ENCODE data around the gene PLEKHG4B. TPM values are rescaled to one million over a fixed set of nuclear protein-coding genes. Genes with fewer than 3 reads are reported as not detected.
"Not testable (repeated sequence)": the region's sequence is repeated elsewhere in the genome, so short reads cannot be mapped to it uniquely, and the experiment has no call there.

The PLEKHG4B gene
- polyA plus RNA-seq, 5 donors: 10.7 to 16.9 (median 15.4) TPM

DNA sequence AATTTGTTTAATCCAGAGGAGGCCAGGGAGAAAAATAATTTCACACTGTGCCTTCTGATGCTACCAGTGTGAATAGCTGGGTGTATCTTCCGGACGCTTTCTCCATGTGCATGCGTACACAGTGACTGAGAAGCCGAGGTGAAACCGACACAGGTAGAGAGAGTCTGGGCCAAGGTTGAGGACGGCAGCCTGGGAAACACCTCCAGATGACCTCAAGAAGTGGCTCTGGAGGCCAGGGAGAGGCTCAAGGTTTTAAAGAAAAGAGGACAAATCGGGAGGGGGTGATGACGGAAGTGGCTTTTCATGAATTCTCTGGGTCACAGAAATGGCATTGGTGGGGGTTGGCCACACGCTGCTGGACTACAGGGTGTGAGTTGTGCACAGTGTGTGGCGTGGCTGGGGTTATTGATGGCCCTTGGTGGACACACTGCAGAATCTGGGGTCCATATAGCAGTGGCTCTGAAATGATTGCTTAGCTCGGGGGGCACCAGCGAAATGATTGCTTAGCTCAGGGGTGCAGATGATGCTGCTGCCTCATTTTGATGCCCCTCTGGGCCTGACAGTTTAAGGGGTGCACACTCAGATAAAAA is 65.3 kb downstream of the PLEKHG4B start:
- no peak for DNase-seq

DNA sequence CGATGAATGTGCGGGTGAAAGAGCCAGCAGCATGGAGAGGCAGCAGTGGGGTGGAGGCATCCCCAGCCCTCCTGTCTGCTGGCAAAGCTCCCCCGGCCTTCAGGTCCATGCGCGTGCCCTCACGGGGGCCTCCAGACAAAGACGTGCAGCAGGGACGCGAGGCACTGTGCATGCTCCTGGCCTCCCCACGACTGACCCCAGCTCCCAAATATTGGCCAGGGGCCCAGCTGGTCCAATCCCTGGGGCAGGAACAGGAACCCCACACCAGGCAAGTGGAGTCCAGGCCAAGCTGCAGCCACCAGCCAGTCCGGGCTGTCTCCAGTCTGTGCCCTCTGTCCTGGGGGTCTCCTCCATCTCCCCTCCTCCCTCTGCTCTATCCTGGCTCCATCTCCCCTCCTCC is 65.8 kb downstream of the PLEKHG4B start:
- DNase-seq: no peak

DNA sequence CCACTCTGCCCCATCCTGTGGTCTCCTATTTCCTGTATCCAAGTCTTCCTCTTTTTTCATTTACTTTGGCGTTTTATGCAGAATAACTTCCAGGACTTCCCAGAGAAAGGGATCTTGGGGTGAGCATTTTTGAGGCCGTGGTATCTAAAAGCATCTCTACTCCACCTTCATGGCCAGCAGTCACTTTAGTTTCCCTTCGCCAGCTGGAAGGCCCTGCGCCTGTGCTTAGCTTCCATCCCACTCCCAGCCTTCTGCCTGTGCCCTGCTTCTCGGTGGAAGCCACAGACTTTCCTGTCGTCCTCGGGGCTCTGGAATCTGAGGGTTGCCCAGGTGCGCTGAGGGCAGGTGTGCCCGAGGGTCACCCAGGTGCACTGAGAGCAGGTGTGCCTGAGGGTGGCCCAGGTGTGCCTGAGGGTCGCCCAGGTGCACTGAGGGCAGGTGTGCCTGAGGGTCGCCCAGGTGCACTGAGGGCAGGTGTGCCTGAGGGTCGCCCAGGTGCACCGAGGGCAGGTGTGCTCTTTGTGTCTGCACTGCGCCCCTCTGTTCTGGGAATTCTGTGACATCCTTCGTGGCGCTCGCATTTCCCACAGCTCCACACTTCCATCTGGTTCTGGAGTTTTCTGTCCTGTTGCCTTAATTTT is 67.0 kb downstream of the PLEKHG4B start:
- DNase-seq: no peak

DNA sequence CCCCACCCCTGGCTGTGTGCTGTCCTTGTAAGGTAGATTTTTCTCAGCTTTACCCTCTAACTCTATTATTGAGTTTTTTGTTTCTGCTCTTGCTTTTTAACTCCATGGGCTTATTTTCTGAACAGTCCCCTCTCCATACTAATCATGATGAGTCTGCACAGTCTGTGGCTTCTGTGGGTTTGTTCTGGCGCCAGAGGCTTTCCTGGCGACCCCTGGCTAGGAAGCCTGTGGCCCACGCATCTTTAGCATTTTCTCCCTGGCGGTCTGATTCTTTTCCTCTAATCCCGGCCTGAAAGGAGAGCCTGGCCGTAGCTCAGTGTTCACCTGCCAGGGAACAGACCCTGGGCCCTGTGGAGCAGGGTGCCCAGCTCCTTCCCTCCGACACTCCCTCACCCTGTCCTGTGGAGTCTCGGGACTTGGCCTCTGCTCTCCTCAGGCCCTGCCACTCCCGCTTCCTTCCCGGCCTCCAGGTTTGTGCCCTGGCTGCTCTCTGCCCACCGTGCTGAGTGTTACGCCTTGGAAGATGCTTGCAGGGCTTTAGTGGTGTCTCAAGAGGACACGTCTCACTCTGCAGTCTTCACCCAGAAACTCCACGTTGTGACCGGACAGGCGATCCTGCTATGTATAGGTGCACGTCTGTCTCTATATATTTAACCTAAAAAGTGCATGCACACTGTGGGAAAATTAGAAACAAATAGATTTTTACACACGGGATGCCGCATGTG is 67.6 kb downstream of the PLEKHG4B start:
- DNase-seq: no peak

DNA sequence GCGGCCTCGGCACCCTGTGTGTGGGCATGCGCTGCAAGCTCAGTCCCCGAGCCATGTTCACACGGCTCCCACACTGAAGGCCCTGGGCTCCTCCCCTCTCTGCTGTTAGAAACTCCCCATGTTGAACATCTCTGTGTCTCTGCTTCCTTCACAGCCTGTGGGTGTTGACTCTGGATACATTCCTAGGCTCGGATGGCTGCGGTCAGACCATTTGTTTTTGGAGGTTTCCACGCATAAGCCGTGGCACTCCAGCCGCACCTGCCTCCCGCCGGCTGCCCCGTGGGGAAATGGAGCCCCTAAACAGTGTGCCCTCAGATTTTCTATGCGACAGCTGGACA is 68.2 kb downstream of the PLEKHG4B start:
- no peak for DNase-seq

DNA sequence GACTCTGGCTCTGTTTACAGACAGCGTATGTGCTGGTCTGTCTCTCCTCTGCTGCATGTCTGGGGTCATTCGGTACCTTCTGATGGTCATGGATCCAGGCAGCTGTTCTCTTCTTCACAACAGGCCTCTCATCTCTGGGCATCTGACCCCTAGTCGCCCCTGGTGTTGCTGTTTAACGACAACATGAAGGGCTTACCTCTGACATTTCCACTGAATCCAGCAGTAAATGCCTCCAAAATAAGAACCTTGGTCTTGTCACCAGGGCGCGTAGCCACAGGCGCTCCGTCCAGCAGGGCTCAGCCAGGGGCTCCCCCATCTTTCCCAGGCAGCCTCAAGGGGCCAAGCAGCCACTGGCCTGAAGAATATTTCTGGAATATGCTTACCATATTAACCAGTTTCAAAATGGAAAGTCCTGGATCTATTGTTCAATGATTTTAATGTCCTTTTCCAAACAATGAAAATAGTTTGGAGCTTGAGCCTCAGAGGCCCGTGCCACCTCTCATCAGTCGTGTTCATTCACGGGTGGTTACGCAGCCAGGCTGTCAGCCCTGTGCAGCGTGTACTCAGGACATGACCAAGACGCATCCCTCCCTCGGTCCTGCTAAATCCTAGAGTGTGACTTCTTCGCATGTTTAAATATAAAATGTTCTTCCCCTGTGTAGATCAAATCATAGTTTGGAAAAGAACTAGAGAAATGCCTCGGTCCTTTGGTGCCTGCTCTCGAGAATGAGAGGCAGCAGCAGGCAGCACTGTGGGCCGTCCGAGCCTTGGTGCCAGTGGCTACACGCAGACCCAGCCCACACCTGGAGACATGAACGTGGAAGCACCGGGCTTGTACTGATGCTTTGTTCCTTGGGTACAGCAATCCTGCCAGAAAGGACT is 69.2 kb downstream of the PLEKHG4B start:
- DNase-seq: no peak

DNA sequence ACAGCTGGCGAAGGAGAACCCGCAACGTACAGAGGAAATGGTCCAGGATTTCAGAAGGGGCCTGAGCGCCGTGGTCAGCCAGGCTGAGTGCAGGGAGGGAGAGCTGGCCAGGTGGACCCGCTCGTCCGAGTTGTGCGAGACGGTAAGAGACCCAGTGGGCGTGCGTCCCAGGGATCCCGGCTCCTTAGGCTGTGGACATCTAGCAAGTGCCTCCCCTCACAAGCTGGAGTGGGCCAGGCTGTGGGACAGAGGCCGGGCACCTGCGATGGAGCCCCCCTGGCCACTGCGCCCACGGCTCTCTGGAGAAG is 69.8 kb downstream of the PLEKHG4B start:
- DNase-seq: no peak

DNA sequence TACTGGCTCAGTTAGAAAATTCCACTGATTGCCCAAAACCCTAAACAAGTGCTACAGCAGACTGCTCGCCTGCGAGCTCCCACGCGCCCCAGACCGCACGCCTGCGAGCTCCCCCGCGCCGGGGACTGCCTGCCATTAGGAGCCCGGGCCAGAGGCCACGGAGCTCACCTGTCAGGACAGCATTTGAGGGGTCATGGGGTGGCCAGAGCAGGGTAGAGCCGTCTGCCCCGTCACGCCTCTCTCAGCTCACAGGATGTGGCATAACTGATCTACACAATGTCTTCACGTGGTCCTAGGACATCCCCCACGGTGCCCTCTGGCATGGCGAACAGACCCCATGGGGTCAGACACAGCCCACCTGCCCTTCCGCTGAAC is 70.2 kb downstream of the PLEKHG4B start:
- no peak for DNase-seq

DNA sequence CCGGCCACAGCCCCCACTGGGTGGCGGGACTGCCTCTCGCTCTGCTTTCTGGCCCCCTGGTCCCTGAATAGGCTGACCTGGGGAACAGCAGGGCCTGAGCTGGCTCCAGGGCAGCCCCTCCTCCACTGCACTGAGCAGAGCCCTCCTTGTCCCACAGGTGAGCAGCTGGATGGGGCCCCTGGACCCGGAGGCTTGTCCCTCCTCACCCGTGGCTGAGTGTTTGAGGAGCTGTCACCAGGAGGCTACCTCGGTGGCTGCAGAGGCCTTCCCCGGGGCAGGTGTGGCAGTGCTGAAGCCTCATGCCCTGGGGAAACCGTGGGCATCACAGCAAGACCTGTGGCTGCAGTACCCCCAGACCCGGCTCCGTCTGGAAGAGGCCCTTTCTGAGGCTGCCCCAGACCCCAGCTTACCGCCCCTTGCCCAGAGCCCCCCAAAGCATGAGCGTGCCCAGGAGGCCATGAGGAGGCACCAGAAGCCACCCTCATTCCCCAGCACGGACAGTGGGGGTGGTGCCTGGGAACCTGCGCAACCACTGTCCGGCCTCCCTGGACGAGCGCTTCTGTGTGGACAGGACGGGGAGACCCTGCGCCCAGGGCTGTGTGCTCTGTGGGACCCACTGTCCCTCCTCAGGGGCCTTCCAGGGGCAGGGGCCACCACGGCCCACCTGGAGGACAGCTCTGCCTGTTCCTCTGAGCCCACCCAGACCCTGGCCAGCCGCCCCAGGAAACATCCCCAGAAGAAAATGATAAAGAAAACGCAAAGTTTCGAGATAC is 70.8 kb downstream of the PLEKHG4B start:
- DNase-seq: no peak

DNA sequence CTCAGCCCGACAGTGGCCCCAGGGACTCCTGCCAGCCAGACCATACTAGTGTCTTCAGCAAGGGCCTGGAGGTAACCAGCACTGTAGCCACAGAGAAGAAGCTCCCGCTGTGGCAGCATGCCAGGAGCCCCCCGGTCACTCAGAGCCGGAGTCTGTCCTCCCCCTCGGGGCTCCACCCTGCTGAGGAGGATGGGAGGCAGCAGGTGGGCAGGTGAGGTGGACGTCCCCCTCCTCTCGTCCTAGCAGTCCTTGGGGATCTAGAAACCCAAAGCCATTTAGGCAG is 71.3 kb downstream of the PLEKHG4B start:
- no peak for DNase-seq

DNA sequence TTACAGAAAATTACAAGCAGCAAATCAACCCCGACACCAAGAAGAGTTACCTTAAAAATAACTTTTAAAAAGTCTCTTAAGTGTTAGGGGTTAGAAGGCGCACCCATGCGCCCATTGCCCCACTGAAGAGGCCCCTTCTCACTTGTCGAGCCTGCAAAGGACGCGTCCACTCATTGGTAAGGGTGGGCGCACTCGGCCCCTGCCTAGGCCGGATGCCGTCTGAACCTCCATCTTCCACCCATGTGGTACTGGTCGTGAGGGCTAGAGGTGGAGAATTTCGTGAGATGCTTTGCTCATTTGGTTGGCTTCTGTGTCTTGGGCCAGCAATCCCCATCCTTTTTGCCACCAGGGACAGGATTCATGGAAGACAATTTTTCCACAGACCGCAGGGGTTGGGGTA is 71.9 kb downstream of the PLEKHG4B start:
- DNase-seq: no peak

DNA sequence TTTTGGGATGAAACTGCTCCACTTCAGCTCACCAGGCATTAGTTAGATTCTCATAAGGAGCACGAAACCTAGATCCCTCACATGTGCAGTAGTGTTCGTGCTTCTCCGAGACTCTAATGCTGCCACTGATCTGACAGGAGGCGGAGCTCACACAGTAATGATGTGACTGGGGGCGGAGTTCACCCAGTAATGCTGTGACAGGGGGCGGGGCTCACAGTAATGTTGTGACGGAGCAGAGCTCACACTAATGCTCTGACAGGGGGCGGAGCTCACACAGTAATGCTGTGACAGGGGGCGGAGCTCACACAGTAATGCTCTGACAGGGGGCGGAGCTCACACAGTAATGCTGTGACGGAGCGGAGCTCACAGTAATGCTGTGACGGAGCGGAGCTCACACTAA is 72.3 kb downstream of the PLEKHG4B start:
- DNase-seq: no peak

DNA sequence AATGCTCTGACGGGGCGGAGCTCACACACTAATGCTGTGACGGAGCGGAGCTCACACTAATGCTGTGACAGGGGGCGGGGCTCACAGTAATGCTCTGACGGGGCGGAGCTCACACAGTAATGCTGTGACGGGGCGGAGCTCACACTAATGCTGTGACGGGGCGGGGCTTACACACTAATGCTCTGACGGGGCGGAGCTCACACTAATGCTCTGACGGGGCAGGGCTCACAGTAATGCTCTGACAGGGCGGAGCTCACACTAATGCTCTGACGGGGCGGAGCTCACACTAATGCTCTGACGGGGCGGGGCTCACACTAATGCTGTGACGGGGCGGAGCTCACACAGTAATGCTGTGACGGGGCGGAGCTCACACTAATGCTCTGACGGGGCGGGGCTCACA is 72.8 kb downstream of the PLEKHG4B start:
- not testable (repeated sequence) for DNase-seq

DNA sequence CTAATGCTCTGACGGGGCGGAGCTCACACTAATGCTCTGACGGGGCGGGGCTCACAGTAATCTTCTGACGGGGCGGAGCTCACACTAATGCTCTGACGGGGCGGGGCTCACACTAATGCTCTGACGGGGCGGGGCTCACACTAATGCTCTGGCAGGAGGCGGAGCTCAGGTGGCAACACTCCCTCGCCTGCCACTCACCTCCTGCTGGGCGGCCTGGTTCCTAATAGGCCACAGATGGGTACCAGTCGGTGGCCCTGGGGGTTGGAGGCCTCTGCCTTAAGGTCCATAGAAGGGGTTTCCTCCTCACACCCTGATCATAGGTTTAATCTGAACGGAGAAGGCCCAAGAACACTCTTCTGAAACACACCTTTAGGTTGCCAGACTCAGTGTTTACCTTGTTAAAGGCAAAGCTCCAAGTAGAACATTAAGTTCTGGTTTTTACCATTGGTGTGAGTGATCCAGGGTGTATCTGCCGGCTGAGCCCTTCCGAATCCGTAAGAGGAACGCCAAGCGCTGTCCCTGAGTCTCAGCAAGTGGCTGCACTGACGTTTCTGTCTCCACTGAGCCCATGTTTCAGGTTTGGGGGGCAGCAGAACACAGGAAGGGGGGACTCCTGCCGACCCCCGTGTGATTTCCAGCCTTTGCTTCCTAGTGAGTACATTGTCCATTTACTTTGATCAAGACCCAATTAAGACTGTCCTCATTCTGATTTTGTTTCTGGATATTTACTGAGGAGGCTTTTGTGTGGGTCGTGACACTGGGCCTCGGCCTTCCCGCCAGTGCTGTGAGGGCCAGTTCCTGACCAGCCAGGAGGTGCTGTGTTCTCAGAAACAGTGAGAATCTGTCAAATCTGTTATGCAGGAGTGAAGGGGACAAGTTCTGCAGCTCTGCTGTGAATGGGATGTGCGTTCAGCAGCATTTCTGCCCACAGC is 74.7 kb downstream of the PLEKHG4B start:
- no peak for DNase-seq

DNA sequence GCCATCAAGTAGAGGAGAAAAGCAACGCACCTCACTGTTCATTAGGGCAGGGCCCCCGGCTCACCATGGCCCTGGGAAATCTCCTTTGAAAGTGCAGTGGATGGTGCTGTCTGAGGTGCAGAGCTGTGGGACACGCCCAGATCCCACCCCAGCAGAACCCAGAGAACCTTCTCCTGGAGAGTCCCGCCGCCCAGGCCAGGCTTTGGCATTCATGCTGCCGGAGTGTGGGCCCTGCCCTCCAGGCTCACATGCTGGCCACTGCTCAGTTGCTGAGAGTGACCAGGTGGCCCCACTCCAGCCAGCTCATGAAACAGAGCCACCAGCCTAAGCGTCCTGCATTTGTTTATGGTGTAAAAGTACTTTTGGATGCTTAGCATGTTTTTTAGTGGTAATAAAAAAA is 75.5 kb downstream of the PLEKHG4B start:
- DNase-seq: no peak

DNA sequence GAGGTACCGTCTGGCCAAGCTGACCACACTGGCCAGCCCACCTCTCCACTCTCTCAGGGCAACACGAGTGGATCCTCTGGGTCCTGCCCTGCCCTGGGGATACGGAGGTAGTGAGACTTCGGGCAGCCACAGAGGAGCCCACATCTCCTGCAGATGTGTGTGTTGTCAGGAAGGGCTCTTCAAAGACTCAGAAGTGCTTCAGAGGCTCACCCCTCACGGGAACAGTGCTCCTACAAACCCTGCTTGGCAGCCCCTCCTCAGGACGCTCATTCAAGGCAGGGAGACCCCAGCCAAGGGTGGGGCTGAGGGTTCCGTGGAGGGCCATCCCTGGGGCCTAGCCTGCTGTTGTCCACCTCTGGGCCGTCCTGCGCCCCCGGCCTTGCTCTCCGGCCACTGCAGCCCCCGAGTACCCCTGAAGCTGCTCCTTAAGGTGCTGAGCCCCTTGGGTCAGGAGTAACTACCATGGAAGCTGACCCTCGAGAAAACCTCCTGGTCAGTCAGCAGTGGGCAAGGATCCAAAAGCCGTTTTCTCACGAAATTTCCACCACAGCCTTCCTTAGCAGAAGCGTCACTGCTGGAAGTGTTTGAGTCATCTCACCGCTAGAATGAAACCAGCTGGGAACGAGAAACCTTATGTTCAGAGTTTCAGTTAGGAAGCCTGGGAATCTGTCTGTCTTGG is 76.2 kb downstream of the PLEKHG4B start:
- DNase-seq: no peak

DNA sequence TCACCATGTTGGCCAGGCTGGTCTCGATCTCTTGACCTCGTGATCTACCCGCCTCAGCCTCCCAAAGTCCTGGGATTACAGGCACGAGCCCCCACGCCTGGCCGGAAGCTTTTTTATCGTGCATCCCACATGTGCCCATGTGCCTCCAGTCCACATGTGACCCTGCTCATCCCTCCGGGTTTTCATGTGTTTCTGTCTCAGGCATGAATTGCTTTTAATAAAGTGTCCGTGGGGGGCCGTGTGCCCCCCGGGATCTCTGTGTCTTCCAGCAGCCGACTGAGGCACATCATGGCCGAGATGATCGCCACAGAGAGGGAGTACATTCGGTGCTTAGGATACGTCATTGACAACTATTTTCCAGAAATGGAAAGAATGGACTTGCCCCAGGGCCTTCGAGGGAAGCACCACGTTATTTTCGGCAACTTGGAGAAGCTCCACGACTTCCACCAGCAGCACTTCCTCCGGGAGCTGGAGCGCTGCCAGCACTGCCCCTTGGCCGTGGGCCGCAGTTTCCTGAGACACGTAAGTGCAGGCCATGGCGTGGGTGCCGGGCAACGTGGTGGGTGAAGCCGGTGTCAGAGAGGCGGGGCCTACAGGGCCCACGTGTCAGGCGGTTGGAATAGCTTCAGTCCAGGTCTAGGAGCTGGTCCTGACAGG is 77.2 kb downstream of the PLEKHG4B start:
- peak in 1 of 2 donors; percentile 32 for DNase-seq

DNA sequence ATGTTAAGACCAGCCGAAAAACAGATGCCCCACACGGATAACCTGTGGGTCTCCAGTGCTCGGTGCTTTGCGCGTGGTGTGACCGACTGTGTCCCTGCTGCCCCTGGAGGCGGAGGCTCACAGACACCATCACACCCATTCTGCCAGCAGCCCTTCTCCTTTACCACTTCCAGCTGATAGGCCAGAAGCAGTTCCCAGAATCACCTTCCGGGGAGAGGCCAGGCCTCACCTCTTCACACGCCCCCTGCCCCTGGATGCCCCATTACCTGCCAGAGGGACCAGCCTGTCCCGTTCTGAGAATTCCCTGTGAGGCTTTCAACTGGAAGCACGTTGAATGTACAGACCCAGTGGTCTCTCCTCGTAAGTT is 77.7 kb downstream of the PLEKHG4B start:
- DNase-seq: no peak

DNA sequence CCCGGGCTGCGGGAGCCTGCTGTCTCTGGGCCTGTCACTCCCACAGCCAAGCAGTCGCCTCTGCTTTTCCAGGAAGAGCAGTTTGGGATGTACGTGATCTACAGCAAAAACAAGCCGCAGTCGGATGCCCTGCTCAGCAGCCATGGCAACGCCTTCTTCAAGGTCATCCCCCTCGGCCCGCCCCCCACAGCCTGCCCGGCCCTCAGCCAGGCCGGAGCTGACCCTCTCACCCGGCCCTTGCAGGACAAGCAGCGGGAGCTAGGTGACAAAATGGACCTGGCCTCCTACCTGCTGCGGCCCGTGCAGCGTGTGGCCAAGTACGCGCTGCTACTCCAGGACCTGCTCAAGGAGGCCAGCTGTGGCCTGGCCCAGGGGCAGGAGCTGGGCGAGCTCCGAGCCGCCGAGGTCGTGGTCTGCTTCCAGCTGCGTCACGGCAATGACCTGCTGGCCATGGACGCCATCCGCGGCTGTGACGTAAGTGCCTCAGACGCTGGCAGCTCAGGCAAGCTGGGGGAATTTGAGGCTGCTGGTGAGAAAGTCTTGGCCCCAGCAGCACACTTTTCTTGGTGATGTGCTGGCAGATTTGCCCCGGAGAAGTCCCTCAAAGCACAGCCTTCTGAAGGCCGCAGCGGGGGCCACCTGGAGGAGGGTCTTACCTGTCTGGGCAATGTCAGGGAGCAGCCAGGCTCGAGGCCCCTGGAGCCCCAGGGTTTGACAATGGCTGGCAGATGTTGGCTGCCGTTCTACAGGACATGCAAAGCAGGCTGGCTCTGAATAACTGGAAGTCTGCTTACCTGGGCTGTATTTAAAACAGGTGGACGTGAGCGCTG is 79.2 kb downstream of the PLEKHG4B start:
- no peak for DNase-seq
